ENCODE data around the gene ZNF664. TPM values are rescaled to one million over a fixed set of nuclear protein-coding genes. Genes with fewer than 3 reads are reported as not detected.

ZNF664 gene
- total RNA-seq, 1 experiment from 2014 or later: 80.8 TPM

DNA sequence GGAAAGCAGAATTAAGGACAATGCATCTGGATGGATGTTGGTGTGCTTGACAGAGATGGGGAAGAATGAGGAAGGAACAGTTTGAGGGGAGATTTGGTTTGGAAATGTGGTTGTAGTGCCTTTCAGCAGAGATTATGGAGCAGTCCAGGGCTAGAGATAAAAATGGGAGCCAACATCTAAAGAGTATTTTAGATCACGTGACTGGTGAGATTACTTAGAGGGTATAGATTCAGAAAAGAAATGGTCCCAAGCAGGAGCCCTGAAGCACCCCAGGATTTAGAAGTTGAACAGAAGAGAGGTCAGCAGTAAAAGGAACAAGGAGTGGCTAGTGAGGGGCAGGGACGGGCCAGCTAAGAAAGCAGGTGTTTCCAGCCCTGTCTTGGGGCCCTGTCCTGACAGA, 29.6 kb downstream of the ZNF664 start:
- intact Hi-C loops (cut with micrococcal nuclease): no loop called here
- 0 out of 2 replicates have a peak, but pooled peaks cover 1% of the 10 kb centered on the region for H3K79me2 ChIP-seq (ENCODE audit: low read length)

DNA sequence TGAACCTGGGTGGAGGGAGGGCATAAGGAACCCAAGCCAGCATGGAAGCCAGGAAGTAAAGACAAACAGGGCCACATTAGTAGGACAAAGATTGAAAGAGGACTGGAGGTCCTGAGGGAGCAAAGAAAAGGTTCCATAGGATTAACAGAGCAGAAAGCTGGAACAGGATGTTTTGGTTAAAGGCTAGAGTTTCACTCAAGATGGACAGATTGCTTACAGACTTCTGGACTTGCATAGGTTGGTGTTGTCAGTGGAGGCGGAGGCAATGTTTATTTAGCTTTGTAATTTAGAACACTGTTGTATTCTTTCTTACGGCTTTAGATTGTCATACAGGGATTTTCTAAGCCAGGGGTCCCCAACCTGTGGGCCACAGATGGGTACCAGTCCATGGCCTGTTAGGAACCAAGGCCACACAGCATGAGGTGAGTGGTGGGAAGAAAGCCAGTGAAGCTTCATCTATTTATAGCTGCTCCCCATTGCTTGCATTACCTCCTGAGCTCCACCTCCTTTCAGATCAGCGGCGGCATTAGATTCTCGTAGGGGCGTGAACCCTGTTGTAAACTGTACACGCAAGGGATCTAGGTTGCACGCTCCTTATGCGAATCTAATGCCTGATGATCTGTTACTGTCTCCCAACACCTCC, 31.3 kb downstream of the ZNF664 start:
- no peaks in the 10 kb centered on the region for H3K4me1 ChIP-seq (ENCODE audit: insufficient read depth, low read length)
- ATAC-seq (no peak), DNase-seq (no peak)
- no peaks in the 10 kb centered on the region for H3K27me3 ChIP-seq (ENCODE audit: low read length)
- peaks cover 7% of the 10 kb centered on the region; the same call in 1 of the 2 replicates for H3K36me3 ChIP-seq (ENCODE audit: low read depth, low read length)
- no peaks in the 10 kb centered on the region for H3K9me2 ChIP-seq (replicated peaks; ENCODE audit: low read length)
- H3K9me3 ChIP-seq (ENCODE audit: low read length): no peaks in the 10 kb centered on the region
- CTCF ChIA-PET: no interaction called here
- intact Hi-C loops (cut with micrococcal nuclease): no loop called here
- no peak overlapping the region for H3K27ac ChIP-seq (ENCODE audit: low read length)
- peaks cover 7% of the 10 kb centered on the region; the same call in 1 of the 2 replicates for H3K79me2 ChIP-seq (ENCODE audit: low read length)
- no TSS peak for BruUV-seq (replicated peaks)
- H3K4me3 ChIP-seq (ENCODE audit: low read length): no peak overlapping the region
- no peak overlapping the region for H2AFZ ChIP-seq (ENCODE audit: low read length)
- H3F3A ChIP-seq (ENCODE audit: low read length, unreplicated experiment): no peaks in the 10 kb centered on the region
- 0 out of 2 replicates have a peak, but pooled peaks cover 6% of the 10 kb centered on the region for H4K20me1 ChIP-seq (ENCODE audit: low read length)
- no peak for TF ChIP-seq EZH2phosphoT487 (IDR thresholded peaks at IDR 0.05; ENCODE audit: borderline replicate concordance, low read length)
- TF ChIP-seq, protein P1, sequence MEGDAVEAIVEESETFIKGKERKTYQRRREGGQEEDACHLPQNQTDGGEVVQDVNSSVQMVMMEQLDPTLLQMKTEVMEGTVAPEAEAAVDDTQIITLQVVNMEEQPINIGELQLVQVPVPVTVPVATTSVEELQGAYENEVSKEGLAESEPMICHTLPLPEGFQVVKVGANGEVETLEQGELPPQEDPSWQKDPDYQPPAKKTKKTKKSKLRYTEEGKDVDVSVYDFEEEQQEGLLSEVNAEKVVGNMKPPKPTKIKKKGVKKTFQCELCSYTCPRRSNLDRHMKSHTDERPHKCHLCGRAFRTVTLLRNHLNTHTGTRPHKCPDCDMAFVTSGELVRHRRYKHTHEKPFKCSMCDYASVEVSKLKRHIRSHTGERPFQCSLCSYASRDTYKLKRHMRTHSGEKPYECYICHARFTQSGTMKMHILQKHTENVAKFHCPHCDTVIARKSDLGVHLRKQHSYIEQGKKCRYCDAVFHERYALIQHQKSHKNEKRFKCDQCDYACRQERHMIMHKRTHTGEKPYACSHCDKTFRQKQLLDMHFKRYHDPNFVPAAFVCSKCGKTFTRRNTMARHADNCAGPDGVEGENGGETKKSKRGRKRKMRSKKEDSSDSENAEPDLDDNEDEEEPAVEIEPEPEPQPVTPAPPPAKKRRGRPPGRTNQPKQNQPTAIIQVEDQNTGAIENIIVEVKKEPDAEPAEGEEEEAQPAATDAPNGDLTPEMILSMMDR (conservative IDR thresholded peaks at IDR 0.05; ENCODE audit: low read depth, low read length): no peak
- TF ChIP-seq EZH2 (IDR thresholded peaks at IDR 0.05; ENCODE audit: low read length, unreplicated experiment): no peak
- H3K9ac ChIP-seq (ENCODE audit: low read length): no peak overlapping the region
- no peak overlapping the region for H3K4me2 ChIP-seq (ENCODE audit: low read length)
- POLR2A ChIA-PET (ENCODE audit: unreplicated experiment): no interaction called here

More for the DNA sequence above, 29.6 kb downstream of the ZNF664 start:
- Histone ChIP-seq H3K9me2 (replicated peaks; ENCODE audit: low read length) (no peaks in the 10 kb centered on the region), H3K4me3 (ENCODE audit: low read length) (no peak overlapping the region), H2AFZ (ENCODE audit: low read length) (no peak overlapping the region), H3K9ac (ENCODE audit: low read length) (no peak overlapping the region), H3K27me3 (ENCODE audit: low read length) (no peaks in the 10 kb centered on the region), H3K9me3 (ENCODE audit: low read length) (no peaks in the 10 kb centered on the region), H3K36me3 (ENCODE audit: low read depth, low read length) (peaks cover 16% of the 10 kb centered on the region; the same call in 1 of the 2 replicates), H4K20me1 (ENCODE audit: low read length) (no peaks in the 10 kb centered on the region; the same call in 1 of the 2 replicates), H3K4me1 (ENCODE audit: insufficient read depth, low read length) (no peaks in the 10 kb centered on the region), H3K4me2 (ENCODE audit: low read length) (no peak overlapping the region), H3K27ac (ENCODE audit: low read length) (no peak overlapping the region), H3F3A (ENCODE audit: low read length, unreplicated experiment) (no peaks in the 10 kb centered on the region)
- POLR2A ChIA-PET (ENCODE audit: unreplicated experiment): no interaction called here
- DNase-seq (no peak), ATAC-seq (no peak)
- CTCF ChIA-PET: no interaction called here
- TF ChIP-seq EZH2phosphoT487 (IDR thresholded peaks at IDR 0.05; ENCODE audit: borderline replicate concordance, low read length) (no peak), EZH2 (IDR thresholded peaks at IDR 0.05; ENCODE audit: low read length, unreplicated experiment) (no peak)
- TF ChIP-seq, protein P1 (conservative IDR thresholded peaks at IDR 0.05; ENCODE audit: low read depth, low read length): no peak
- no TSS peak for BruUV-seq (replicated peaks)
